Measurements from ENCODE around the gene ENOX1. TPM values are rescaled to one million over a fixed set of nuclear protein-coding genes. Genes with fewer than 3 reads are reported as not detected.

The ENOX1 gene
- total and polyA plus RNA-seq, 2 of the 8 experiments (the other 6 are each of a cell fraction or from before 2014, with no cell fraction given) = 0.23 to 0.37 TPM

- no peak overlapping the region for H2BK15ac ChIP-seq (ENCODE audit: low read length)
- ChIA-PET POLR2A (ENCODE audit: partially characterized antibody) (no interaction called here), CTCF (ENCODE audit: partially characterized antibody) (no interaction called here)
- 0 out of 7 replicates have a peak, but pooled peaks cover 0 to 3% (median 0%) of the 10 kb centered on the region in 4 experiments for H3K4me1 ChIP-seq (replicated peaks in 1 of 4; ENCODE audit: control insufficient read depth in 3 of 4, insufficient read depth in 4 of 4, low read length in 3 of 4)
- H2BK5ac ChIP-seq (ENCODE audit: low read depth, low read length) = no peak overlapping the region
- no peaks in the 10 kb centered on the region for H3K23me2 ChIP-seq (ENCODE audit: low read depth, low read length)
- H3K36me3 ChIP-seq (ENCODE audit: control insufficient read depth in 2 of 4, insufficient read depth in 4 of 4, low read length in 3 of 4) = no peaks in the 10 kb centered on the region
- H2BK20ac ChIP-seq (ENCODE audit: low read length) = no peak overlapping the region
- H2BK12ac ChIP-seq (ENCODE audit: low read depth, low read length) = no peak overlapping the region
- H3K4me2 ChIP-seq (ENCODE audit: insufficient read depth in 1 of 2, low read depth in 2 of 2, low read length in 2 of 2) = no peak overlapping the region
- H2AK5ac ChIP-seq (ENCODE audit: low read depth, low read length) = no peak overlapping the region
- H4K20me1 ChIP-seq (replicated peaks in 1 of 2; ENCODE audit: control insufficient read depth in 1 of 2, insufficient read depth in 2 of 2, low read length in 2 of 2) = no peaks in the 10 kb centered on the region
- H3K4me3 ChIP-seq (ENCODE audit: extremely low read depth in 1 of 4, insufficient read depth in 2 of 4, low read depth in 3 of 4, low read length in 4 of 4) = no peak overlapping the region
- no peak overlapping the region for H3K9ac ChIP-seq (replicated peaks in 1 of 4; ENCODE audit: extremely low read depth in 1 of 4, low read depth in 3 of 4, low read length in 3 of 4)
- FAIRE-seq (no peak), DNase-seq (ENCODE audit: low read depth in 1 of 2, low spot score in 2 of 2) (no peak)
- 91% methylated on average over 2 of the region's 2 CpGs; no CpG with 5 or more reads in 1 of the 2 experiments for WGBS, 2 experiments (ENCODE audit: extremely low coverage in 1 of 2, insufficient coverage in 1 of 2, insufficient read length in 1 of 2, insufficient replicate concordance in 2 of 2, low coverage in 1 of 2, low lambda C conversion rate in 2 of 2, missing lambda C conversion rate in 1 of 2)
- no peak overlapping the region for H3K18ac ChIP-seq (ENCODE audit: extremely low read depth, low read length)
- no peak overlapping the region for H3K23ac ChIP-seq (ENCODE audit: insufficient read length)
- no peak overlapping the region for H3K56ac ChIP-seq (replicated peaks; ENCODE audit: insufficient read length, low read depth, low read length)
- H3K9me3 ChIP-seq (ENCODE audit: insufficient read depth in 2 of 2, low read depth in 1 of 2, low read length in 1 of 2) = no peaks in the 10 kb centered on the region
- no peak overlapping the region for H3K14ac ChIP-seq (ENCODE audit: insufficient read length)
- H4K5ac ChIP-seq (ENCODE audit: insufficient read length, low read depth, low read length) = no peak overlapping the region
- H2AFZ ChIP-seq (ENCODE audit: low read length) = no peak overlapping the region
- no peak overlapping the region for H4K8ac ChIP-seq (ENCODE audit: extremely low read depth, insufficient read depth, low read length)
- H3K27ac ChIP-seq (ENCODE audit: low read depth, low read length) = no peak overlapping the region
- H3K79me2 ChIP-seq (ENCODE audit: control insufficient read depth in 1 of 2, insufficient read depth in 2 of 2, low read length in 2 of 2) = no peaks in the 10 kb centered on the region
- no peak overlapping the region for H3K4ac ChIP-seq (replicated peaks; ENCODE audit: insufficient read length, low read depth, low read length)
- TF ChIP-seq FOSL1 (IDR thresholded peaks at IDR 0.05; ENCODE audit: insufficient read depth, low read depth, low read length) (no peak), KDM1A (IDR thresholded peaks at IDR 0.05; ENCODE audit: borderline replicate concordance, low read length) (no peak), SIX5 (IDR thresholded peaks at IDR 0.05; ENCODE audit: low read depth, low read length) (no peak), ASH2L (IDR thresholded peaks at IDR 0.05; ENCODE audit: low read length) (no peak), USF2 (IDR thresholded peaks at IDR 0.05; ENCODE audit: low read length) (no peak)
- peaks cover 0 to 1% (median 0%) of the 10 kb centered on the region in 4 experiments; a peak in 1 of 7 replicates for H3K27me3 ChIP-seq (replicated peaks in 1 of 4; ENCODE audit: control insufficient read depth in 3 of 4, extremely low read depth in 1 of 4, insufficient read depth in 3 of 4, low read length in 3 of 4)
- no peaks in the 10 kb centered on the region for H3K79me1 ChIP-seq (ENCODE audit: low read depth, low read length)
- no peak overlapping the region for H4K91ac ChIP-seq (replicated peaks; ENCODE audit: insufficient read length, low read length)
- no peak overlapping the region for H2BK120ac ChIP-seq (replicated peaks; ENCODE audit: low read depth, low read length)
Observed at GRCh38 chr13:43596006-43596405, 190.8 kb downstream of the ENOX1 start.

Measured in H1 (cell line).